NCI-H1092 treated with DMSO at 0.1 percent for 48 hours (cell line): ENCODE results near the gene FZD7.

Source experiments
- DNase-seq: peaks from one replicate; lab custom pipeline; 2025; lab: John Stamatoyannopoulos, UW

FZD7 gene

GRCh38 chr2:202037086-202037485, 3.4 kb downstream of the FZD7 start:
- no peak for DNase-seq

GRCh38 chr2:202038471-202039277, 5.0 kb downstream of the FZD7 start:
- DNase-seq = no peak

GRCh38 chr2:202039278-202040078, 5.8 kb downstream of the FZD7 start:
- no peak for DNase-seq

GRCh38 chr2:202040079-202040844, 6.6 kb downstream of the FZD7 start:
- no peak for DNase-seq

GRCh38 chr2:202042444-202042843, 8.8 kb downstream of the FZD7 start:
- DNase-seq = no peak

- DNase-seq = no peak
These were observed 9.8 kb downstream of the FZD7 start for GRCh38 chr2:202043475-202043874.

GRCh38 chr2:202044777-202045176, 11.1 kb downstream of the FZD7 start:
- DNase-seq = no peak

GRCh38 chr2:202046572-202046971, 12.9 kb downstream of the FZD7 start:
- no peak for DNase-seq

- DNase-seq = no peak
These were observed 15.6 kb downstream of the FZD7 start for GRCh38 chr2:202049092-202049728.

- no peak for DNase-seq
These were observed 16.2 kb downstream of the FZD7 start for GRCh38 chr2:202049840-202050239.

GRCh38 chr2:202050652-202051051, 17.0 kb downstream of the FZD7 start:
- no peak for DNase-seq

GRCh38 chr2:202051499-202052161, 18.0 kb downstream of the FZD7 start:
- no peak for DNase-seq

GRCh38 chr2:202052235-202052634, 18.6 kb downstream of the FZD7 start:
- no peak for DNase-seq

- DNase-seq = no peak
These were observed 21.0 kb downstream of the FZD7 start for GRCh38 chr2:202054679-202055078.

- DNase-seq = no peak
These were observed 23.0 kb downstream of the FZD7 start for GRCh38 chr2:202056611-202057010.

- DNase-seq = no peak
These were observed 26.6 kb downstream of the FZD7 start for GRCh38 chr2:202060218-202060617.

GRCh38 chr2:202061695-202062094, 28.0 kb downstream of the FZD7 start:
- no peak for DNase-seq

GRCh38 chr2:202064171-202064880, 30.7 kb downstream of the FZD7 start:
- peak; percentile 4 for DNase-seq

- DNase-seq = no peak
These were observed 31.2 kb downstream of the FZD7 start for GRCh38 chr2:202064881-202065230.

- no peak for DNase-seq
These were observed 32.2 kb downstream of the FZD7 start for GRCh38 chr2:202065876-202066275.

- DNase-seq = no peak
These were observed 33.2 kb downstream of the FZD7 start for GRCh38 chr2:202066875-202067274.
